Measurements from ENCODE around the gene LRATD1.

Gene LRATD1

DNA sequence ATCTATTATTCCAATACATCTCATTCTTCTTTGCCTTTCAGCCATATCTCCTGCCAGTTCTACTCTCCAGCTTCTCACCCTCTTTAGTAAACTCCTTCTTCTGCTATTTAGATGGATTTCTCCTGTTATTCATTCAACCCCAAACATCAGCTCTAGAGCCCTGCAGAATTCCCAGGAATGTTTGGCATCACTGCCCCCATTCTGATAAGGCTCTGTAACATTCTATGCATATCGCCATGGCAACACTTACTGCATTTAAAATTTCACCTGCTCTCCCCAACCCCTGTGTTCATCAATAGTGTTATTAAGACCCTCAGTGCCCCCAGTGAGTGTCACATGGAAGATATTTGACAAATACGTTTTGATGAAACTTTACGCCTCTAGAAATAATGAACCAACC lies 28.6 kb downstream of the LRATD1 start:
- no peak overlapping the region for H3K4me3 ChIP-seq (ENCODE audit: low read depth, low read length)
- TF ChIP-seq, protein P1, sequence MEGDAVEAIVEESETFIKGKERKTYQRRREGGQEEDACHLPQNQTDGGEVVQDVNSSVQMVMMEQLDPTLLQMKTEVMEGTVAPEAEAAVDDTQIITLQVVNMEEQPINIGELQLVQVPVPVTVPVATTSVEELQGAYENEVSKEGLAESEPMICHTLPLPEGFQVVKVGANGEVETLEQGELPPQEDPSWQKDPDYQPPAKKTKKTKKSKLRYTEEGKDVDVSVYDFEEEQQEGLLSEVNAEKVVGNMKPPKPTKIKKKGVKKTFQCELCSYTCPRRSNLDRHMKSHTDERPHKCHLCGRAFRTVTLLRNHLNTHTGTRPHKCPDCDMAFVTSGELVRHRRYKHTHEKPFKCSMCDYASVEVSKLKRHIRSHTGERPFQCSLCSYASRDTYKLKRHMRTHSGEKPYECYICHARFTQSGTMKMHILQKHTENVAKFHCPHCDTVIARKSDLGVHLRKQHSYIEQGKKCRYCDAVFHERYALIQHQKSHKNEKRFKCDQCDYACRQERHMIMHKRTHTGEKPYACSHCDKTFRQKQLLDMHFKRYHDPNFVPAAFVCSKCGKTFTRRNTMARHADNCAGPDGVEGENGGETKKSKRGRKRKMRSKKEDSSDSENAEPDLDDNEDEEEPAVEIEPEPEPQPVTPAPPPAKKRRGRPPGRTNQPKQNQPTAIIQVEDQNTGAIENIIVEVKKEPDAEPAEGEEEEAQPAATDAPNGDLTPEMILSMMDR (conservative IDR thresholded peaks at IDR 0.05; ENCODE audit: low read depth, low read length) = no peak
- no peak for DNase-seq (ENCODE audit: low read depth)

- DNase-seq (ENCODE audit: low read depth) = peak; percentile 4
- TF ChIP-seq, protein P1 (conservative IDR thresholded peaks at IDR 0.05; ENCODE audit: low read depth, low read length) = no peak
- no peak overlapping the region for H3K4me3 ChIP-seq (ENCODE audit: low read depth, low read length)
Measured at GRCh38 chr2:14673351-14673875, 40.9 kb downstream of the LRATD1 start.

DNA sequence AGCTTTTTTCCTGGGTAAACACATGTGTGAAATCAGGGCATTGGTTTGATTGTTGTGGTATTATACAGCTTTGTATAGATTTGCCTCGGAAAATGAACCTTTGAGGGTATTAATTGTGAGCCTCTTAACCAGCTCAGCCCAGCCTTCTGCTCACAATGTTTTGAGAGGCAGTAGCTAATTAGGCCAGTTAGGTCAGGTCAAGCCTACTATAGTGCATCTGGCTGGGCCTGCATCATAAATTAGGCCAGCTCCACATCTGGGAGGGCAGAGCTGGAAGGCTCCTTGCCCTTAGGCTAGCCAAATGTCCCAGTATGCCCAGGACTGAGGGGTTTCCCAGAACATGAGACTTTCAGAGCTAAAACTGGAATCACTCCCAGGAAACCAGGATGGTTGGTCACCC lies 43.0 kb downstream of the LRATD1 start:
- TF ChIP-seq, protein P1 (conservative IDR thresholded peaks at IDR 0.05; ENCODE audit: low read depth, low read length) = no peak
- no peak overlapping the region for H3K4me3 ChIP-seq (ENCODE audit: low read depth, low read length)
- no peak for DNase-seq (ENCODE audit: low read depth)

DNA sequence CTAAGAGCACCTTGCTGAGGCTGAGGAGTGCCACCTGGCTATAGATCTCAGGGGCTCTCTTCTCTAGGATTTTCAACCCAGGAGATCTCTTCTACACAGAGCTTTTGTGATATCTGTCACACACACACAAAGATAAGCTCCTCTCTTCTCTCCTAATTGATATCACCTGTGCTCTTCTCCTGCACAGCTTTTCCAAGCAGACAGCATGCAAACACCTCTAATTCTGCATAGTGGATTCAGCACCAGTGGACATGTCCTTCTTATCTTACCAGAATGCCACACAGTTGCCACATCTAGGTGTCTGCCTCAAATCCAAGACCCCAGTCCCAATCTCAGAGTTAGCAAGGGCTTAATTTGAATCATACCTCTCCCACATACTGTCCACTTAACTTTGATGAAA lies 43.9 kb downstream of the LRATD1 start:
- H3K4me3 ChIP-seq (ENCODE audit: low read depth, low read length) = no peak overlapping the region
- DNase-seq (ENCODE audit: low read depth) = no peak
- TF ChIP-seq, protein P1 (conservative IDR thresholded peaks at IDR 0.05; ENCODE audit: low read depth, low read length) = no peak

DNA sequence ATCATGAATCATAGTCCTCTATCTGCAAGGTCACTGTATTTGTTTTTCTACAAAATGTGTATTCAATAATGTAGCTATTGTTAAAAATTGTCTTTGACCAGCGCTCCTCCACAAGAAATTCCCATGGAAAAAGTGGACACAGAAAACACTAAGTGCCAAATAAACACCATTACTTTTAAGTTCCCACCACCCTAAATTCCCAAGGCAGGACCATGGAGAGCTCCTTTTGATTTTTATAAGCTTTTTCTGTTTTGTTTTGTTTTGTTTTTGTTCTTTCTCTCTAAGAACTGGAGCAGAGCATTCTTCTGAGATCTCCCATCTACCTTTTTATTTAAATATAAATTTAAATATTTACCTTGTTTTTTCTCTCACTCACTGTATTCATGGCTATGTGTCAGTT lies 44.5 kb downstream of the LRATD1 start:
- TF ChIP-seq, protein P1 (conservative IDR thresholded peaks at IDR 0.05; ENCODE audit: low read depth, low read length) = no peak
- DNase-seq (ENCODE audit: low read depth) = no peak
- no peak overlapping the region for H3K4me3 ChIP-seq (ENCODE audit: low read depth, low read length)

- DNase-seq (ENCODE audit: low read depth) = no peak
- TF ChIP-seq, protein P1 (conservative IDR thresholded peaks at IDR 0.05; ENCODE audit: low read depth, low read length) = no peak
Measured at GRCh38 chr2:14678761-14679160, 46.2 kb downstream of the LRATD1 start.

DNA sequence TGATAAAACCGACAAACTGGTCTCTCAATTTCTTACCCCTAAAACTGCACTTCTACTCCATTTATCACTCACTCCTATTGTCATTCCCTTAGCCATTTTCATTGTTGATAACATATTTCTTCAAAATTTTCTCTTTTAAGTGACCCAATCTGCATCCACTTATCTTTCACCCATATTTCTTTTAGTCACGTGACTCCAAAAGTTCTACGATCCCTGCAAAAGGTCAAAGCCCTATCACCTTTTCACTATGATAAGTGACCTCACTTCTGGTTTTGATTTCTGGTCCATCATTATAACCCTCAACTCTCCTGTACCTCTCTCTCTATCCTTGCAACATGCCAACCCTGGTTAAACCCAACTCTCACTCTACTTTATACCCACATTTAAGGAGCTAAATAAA lies 49.1 kb downstream of the LRATD1 start:
- TF ChIP-seq, protein P1 (conservative IDR thresholded peaks at IDR 0.05; ENCODE audit: low read depth, low read length) = no peak
- no peak overlapping the region for H3K4me3 ChIP-seq (ENCODE audit: low read depth, low read length)
- DNase-seq (ENCODE audit: low read depth) = no peak

More at GRCh38 chr2:14678761-14679160, 46.2 kb downstream of the LRATD1 start:
- H3K4me3 ChIP-seq (ENCODE audit: low read depth, low read length) = no peak overlapping the region
